HG02870 (cell line): ENCODE measurements around the gene IRF2BP1.
"Not testable (repeated sequence)": the region's sequence is repeated elsewhere in the genome, so short reads cannot be mapped to it uniquely, and the experiment has no call there.

Experiments used
- ATAC-seq: cut with Tn5 transposase; IDR thresholded peaks from one replicate; pipeline ENCODE4 v1.9.1; 2021; ENCODE audit warnings: mild to moderate bottlenecking, moderate library complexity; ENCODE audit not compliant: unreplicated experiment

The IRF2BP1 gene

DNA sequence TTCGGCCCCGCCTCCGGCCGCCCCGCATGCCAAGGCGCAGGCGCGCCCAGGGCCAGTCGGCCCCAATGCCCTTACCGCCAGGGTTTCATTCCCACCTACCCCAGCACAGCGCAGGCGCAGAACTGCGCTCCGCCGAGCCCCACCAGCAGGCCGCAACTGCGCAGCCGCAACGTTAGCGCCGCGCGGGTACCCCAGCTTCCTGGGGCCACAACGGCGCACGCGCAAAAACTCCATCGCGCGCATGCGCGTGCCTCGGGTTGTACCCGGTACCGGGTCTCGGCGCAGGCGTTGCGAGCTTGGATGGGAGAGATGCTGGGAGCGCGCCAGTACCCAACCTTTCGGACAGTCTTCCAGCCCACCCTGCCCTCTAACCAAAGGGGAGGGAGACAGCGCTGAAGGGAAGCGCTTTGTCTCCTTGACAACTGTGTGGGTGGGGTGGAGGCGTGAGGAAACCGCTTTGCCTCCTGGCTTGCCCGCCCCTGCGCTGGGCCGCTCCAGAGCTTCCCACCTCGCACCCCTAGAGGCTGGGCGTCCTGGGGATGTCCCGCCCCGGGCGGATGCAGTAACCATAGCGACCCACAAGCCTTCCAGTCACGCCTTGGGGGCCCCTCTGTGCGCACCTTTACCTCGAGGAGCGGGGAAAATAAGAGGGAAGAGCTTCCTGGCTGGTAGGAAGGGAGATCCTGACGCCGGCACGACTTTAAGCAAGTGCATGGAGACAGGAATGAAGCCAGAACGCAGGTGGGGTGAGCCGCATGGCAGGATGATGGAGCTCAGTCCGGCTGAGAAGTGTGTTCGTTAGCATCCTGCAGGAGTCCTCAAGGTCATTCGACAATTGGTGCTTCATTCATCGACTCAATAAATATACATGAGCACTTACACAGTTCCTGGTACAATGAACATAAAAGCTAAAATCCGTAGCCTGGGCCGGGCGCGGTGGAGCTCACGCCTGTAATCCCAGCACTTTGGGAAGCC is 17.0 kb upstream of the IRF2BP1 start:
- peak; percentile 87 for ATAC-seq

DNA sequence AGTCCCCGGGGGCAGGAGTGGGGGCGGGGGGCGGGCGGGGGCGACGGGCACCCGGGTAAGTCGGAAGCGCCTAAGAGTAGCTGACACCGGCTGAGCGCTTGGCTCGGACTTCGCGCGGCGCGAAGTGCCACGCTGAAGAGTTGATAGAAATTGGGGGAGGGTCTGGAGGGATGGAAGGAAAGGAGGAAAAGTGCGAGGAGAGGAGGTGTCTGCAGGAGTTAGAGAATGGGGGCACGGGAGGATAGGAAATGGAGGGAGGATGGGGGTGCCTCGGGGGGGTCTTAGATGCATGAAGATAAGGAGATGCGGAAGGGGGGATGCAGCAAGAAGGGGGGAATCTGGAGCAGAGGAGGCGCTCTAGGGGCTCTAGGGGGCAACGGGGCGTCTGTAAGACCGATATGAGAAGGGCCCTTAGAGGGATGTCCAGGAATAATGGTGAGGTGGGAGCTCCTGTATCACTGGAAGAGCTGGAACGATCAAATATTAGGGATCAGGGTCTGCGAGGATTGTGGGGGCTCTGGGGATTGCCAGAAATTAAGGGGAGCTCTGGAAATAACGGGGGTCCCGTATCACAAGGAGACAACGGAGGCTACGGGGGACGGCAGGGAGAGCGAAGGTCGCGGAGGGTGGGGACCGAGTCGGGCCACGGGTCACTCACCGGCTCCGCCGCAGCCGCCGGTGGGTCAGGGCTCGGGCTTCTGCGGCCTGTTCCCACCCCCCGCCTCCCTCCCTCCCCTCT is 16.1 kb upstream of the IRF2BP1 start, which contains the start of gene MYPOP:
Gene MYPOP (minus strand): TSS at position 702 of the 739 bp plus-strand sequence. CDS start 840 bp downstream, outside the sequence.
- ATAC-seq, result no peak

DNA sequence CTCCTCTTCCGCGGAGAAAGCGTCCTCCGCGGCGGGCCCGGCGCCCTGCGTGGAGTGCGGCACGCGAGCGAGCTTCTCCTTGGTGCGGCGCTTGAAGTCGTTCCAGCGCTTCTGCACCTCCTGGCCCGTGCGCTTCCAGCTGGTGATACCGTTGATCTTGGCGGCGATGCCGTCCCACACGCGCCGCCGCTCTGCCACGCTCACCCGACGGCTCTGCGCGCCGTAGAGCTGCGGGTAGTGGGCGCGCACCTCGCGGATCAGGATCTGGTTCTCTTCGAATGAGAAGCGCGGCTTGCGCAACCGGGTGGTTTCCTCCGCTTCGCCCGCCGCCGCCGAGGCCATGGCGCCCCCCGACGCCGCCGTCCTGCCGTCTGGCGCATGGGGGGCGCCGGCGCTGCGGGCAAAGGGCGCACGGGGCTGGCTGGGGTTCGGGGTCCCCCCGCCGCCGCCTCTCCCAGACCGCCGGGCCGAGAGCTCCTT is 15.5 kb upstream of the IRF2BP1 start:
- no peak for ATAC-seq

DNA sequence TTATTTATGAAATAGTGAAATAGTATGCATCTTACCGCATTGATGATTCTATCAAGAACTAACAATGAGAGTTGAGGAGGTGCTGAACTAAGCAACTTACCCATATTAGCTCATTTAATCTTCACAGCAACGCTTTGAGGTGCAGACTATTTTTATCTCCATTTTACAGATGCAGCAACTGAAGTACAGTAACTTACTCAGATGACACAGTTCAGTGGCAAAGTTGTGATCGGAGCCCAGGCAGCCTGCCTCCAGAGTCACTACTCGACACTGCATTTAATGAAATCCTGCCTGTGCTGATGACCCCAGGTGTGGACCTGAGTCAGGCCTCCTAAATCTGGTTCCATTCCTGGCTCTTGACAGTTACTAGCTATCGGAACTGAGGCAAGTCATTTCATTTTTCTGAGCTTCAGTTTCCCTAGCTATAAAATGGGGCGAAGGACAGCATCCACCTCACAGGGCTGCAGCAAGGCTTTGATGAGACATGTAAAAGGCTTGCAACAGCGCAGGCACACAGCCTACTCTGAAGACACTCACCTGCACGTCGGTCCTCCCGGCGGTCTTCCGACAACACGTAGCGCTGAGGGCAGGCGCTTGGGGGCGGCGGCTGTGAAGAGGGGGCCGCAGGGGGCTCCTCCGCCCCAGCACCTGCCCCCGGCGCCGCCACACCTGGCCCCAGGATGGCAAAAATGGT is 14.9 kb upstream of the IRF2BP1 start:
- ATAC-seq, result no peak

DNA sequence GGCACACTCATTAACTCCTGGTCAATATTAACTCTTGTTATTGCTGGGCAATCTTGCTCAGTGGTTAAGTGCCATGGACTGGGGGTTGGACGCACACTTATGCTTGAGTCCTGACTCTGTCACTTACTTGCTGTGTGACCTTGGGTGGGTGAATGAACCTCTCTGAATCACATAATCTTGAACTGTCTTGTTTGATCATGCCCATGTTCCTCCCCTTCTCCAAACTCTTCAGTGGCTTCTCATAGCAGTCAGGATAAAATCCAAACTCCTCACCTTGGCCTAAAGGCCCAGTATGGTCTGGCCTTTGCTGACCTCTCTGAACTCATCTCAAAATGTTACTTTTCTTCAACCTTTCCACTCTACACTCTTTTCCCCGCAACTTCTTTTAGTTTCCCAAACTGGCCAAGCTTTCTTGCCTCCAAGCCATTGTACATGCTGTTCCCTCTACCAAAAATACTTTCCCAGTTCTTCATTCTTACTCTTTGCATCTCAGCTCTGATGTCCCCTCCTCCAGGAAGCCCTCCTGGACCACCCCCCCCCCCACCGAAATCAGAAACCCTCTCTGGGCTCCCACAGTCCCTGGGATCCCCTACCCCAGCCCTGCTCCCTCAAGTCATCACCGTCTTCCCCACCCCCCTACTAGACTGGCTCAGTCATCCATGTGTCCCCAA is 14.1 kb upstream of the IRF2BP1 start:
- no peak for ATAC-seq

DNA sequence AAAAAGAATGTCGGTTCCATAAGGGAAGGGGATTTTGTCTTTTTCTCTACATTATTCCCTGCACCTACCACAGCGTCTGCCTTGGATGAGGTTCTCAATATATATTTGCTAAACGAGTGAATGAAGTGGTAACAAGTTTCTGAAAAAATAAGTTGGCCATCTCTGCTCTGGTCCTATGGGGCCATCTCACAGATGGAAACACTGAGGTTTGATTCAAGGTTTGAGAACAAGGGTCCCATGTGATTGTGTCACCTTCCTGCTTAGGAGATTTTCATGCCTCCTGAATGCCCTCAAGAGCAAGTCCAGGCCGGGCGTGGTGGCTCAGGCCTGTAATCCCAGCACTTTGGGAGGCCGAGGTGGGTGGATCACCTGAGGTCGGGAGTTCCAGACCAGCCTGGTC is 13.3 kb upstream of the IRF2BP1 start:
- no peak for ATAC-seq

DNA sequence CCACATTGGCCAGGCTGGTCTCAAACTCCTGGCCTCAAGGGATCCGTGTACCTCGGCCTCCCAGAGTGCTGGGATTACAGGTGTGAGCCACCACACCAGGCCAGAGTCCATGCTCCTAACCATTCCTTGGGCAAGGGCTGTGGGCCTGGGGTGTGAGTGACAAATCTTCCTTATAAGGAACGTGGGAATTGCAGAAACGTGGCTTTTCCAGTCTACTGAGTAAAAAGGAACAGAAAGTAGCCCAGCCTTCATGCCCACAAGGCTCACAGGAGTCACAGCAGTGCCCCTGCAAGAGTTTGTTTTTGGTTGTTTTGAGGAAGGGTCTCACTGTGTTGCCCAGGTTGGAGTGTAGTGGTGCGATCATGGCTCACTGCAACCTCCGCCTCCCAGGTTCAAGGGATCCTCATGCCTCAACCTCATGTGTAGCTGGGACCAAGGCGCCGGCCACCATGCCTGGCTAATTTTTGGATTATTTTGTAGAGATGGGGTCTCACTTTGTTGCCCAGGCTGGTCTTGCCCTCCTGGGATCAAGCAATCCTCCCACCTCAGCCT is 11.4 kb upstream of the IRF2BP1 start:
- ATAC-seq, result no peak

DNA sequence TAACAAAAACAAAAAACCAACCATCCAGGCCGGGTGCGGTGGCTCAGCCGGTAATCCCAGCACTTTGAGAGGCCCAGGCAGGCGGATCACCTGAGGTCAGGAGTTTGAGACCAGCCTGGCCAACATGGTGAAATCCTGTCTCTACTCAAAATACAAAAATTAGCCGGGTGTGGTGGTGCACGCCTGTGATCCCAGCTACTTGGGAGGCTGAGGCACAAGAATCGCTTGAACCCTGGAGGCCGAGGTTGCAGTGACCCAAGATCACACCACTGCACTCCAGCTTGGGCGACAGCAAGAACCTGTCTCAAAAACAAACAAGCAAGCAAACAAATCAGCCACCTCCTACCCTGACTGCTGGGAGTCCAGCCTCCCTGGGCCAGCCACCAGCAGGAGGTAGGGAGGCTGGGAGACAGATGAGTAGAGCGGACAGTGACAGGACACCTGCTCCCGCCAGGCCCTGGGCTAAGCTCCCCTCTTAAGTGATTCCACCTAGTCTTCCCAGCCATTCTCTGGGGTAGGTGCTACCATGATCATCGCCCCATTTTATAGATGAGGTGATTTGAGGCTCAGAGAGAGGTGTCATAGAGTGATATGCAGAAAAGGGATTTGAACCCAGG is 10.2 kb upstream of the IRF2BP1 start:
- ATAC-seq, result not testable (repeated sequence)

DNA sequence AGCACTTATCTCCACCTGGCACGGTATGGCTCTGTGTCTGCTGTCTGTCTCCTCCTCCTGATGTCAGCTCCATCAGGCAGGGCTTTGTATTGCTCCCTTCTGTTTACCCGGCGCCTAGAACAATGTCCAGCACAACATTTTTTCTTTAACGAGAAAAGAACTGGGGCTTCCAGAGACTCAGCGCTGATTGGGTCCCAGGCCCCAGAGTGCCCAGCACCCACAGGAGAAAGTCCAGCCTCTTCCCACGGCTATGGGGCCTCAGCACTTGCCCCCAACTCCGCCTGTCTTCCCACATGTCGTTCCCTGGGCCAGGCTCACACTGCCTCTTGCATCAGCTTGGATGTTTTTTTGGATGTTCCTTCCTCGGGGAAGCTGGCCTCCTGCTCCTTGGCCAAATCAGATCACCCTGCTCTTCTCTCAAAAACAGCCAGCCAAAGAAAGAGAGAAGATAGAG is 9.6 kb upstream of the IRF2BP1 start:
- ATAC-seq, result no peak

DNA sequence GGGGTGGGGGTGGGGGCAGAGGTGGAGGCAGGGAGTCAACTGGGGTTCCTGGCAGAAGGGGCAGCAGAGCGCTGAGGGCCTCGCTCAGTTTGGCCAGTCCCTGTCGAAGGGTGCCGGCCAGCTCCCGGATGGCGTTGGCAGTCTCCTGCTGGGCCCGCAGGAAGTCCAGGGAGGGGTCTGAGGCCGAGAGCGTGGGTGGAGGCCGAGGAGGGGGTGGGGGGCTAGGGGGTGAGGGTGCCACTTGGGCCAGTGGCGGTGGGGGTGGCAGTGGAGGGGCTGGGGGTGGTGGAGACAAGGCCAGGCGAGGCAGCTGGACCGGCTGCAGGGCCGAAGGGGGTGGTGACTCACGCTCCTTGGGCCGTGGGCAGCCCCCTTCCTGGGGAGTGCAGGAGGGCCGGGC is 4.9 kb upstream of the IRF2BP1 start:
- ATAC-seq, result no peak

DNA sequence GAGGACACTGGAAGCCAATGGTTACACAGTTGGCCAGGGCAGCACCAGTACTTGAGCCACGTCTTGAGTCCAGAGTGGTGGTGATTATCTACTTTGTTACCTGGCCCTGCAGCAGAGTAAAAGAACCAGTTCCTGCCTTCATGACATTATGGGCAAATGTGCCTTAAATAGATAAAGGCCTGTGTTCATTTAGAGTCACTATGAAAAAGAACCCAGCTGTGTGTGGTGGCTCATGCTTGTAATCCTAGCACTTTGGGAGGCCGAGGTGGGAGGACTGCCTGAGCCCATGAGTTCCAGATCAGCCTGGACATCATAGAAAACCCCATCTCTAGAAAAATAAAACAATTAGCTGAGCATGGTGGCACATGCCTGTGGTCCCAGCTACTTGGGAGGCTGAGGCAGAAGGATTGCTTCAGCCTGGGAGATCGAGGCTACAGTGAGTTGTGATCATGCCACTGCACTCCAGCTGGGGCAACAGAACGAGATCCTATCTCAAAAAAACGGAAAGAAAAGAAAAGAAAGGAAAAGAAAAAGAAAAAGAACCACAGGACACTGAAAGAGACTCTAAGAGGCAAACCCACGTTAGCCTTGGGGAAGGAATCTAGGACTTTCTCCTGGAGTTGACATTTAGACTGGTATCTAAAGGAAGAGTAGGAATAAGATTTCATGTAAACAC is 3.4 kb upstream of the IRF2BP1 start:
- no peak for ATAC-seq

DNA sequence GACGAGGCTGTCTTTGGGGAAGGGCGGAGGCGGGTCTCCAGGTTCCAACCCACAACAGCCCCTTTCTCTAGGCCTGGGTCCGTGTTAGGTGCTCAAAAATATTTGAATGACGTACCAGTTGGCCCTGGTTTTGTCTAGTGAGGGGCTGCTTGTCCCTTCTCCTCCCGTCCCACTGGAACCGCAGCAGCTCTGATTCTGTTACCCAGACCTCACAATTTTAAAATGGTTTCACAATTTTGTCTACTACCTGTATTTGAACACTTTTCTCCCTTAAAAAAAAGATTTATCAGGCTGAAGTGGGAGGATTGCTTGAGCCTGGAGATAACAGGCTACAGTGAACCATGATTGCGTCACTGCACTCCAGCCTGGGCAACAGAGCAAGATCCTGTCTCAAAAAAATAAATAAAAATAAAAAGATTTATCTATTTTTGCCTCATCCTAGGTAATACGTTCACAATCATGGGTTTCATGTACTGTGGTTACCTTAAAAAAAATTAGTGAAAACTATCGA is 1.3 kb upstream of the IRF2BP1 start:
- ATAC-seq, result no peak

DNA sequence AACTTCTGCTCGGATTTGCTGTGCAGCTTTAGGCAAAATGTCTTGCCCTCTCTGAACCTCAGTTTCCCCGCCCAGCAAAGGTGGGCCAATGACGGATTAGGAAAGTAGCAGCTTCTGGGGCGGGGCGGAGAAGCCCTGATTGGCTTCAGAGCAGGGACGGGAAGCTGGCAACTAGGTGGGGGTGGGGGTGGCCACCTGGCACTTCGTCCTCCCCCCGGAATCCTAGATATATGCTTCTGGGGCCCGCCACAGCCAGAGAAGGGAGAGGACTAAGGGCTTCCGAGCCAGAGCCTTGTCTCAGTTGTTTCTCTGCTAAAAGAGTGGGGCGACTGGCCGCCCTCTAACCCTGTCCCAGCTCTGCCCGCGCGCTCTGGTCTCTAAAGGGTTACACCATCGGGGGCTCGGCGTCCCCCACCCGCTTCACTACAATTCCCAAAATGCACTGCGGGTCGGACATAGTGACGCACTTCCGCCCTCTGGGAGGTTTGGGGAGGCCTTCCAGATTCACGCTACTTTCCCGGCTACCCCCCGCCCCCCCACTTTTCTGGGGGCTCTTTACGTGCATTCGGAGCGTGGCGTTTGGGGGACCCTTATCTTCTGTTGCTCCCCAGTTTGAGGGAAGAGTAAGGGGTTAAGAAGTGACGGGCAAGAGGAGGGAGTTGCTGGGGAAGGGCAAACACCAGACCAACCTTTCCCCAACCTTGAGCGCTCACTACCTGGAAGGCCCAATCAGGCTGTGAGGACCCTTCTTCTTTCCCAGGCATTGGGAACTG is 672 bp upstream of the IRF2BP1 start:
- peak; percentile 64 for ATAC-seq

DNA sequence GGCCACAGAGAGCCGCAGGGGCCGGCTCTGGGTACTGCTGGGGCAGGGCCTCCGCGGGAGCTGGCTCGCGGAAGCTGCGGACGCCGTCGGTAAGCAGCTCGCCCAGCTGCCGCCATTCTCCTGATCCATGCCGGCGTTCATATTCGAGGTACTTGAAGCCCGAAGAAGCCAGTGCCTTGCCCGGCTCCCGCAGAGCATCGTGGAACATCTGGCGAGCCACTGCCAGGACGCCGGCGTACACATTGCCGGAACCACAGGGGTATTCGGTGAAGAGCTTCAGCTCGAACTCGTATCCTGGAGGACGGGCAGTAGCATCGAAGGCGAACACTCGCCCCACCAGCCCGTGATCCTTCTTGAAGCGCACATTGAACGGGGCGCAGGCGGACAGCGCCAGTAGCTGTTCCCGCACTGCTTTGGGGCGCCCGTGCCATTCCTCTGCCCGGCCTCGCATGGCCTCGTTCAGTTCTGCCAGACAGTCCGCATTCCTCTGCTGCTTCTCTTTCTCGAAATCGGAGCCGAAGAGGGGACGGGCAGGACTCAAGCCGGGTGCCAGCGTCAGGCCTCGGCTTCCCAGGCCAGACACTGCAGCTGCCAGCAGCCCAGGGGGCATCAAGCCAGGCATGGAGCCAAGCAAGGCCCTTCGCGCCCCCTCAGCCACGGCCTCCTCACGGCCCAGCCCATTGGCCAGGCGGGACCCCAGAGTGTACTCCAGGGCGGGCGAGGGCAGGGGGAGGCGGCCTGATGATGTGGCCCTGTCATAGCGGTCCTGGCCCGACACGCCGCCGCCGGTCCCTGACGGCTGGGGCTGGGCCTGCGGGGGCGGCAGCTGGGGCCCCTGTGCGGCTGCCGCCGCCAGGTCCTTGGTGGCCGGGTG is 1.0 kb downstream of the IRF2BP1 start:
- ATAC-seq, result no peak

DNA sequence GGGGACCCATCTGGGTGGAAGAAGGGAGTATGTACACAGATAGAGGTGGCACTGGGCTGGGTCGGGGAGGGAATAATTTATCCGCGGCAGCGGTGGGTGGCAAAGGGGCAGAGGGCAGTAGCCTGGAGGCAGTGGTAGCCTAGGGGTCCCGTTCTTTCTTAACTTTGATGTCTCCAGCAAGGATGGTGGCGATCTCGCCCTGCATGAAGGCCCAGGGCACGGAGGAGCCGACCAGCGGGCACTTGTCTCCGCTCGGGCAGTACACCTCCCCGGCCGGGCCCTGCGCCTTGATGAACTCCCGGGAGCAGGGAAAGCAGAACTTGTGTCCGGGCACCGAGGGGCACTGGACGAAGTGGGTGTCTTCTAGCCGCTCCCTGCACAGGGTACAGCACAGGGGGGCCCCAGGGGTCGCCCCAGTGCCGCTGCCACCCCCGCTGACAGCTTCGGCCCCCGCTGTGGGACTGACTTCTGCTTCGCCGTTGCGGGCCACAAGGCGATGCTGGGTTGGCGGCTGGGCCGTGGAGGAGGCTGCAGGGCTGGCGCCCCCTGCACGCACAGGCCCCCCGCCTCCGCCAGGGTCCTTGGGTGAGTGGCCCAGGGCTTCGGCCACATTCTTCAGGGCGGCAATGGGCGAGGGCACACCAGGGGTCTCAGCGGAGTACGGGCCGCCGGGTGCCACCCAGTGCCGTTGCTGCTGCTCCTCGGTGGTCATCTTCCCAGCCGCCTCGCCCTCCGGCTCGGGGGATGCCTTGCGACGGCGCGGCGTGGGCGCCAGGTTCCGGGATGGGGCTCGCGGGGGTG is 1.9 kb downstream of the IRF2BP1 start:
- ATAC-seq, result no peak

DNA sequence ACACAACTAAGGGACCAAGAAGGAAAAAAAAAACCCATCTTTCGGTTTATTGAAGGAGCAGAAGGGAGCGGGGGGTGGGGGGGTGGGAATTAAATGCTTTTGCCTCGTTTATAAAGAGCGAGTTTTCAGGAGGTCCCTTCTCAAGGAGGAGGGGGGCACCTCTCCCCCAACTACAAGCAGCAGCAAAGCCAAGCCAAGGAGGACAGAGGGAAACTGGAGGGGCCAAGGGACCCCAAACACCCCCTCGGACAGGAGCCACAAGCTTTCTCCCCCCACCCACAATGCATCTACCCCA is 2.4 kb downstream of the IRF2BP1 start:
- no peak for ATAC-seq
